ENCODE data around the gene NECAB2. TPM values are rescaled to one million over a fixed set of nuclear protein-coding genes. Genes with fewer than 3 reads are reported as not detected.

NECAB2 gene
- polyA plus RNA-seq, 1 donor from 2014 or later, result 12.5 TPM

DNA sequence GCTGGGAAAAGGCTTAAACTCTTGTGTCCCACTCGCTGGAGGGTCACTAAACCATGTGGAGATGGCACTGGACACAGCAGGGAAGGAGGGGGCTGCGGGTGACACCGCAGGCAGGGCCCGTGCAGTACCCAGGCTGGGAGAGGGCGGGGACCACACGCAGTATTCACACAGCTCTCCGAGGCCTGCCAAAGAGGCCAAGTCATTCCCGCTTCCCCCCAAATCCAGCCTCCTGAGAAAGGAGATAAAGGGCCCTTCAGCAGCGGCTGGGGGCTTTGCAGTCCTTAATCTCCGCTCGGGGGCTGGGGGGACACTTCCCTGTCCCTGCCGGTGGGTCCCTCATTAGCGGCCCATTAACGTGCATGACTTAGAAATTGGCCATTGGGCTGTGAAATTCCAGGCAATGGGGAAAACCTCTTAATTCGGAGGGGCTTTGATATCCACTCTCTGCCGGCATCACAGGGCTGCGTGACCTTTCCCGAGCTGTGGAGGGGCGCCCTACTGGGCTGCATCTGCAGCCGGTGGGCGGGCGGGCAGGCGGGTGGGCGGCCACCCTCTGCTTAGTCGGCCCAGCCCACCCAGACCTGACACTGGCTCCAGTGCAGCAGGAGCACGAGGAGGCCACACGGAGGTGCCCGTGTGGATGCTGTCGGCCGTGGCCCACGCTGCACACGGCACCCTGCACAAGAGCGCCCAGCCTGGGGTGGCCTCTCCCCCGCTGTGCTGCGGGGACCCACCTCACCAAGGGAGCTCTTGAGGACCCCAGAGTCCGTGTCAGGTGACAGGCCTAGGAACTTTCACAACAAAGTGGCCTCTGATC, 77.2 kb downstream of the NECAB2 start:
- H3K79me2 ChIP-seq (replicated peaks; ENCODE audit: insufficient read depth, low read length), result no peaks in the 10 kb centered on the region
- TF ChIP-seq POLR2AphosphoS5 (IDR thresholded peaks at IDR 0.05), result no peak
- TF ChIP-seq RAD21 (conservative IDR thresholded peaks at IDR 0.05), result no peak
- no peaks in the 10 kb centered on the region for H3K27me3 ChIP-seq (ENCODE audit: insufficient read depth, low read depth, low read length)
- H3K27ac ChIP-seq (ENCODE audit: low read length), result no peak overlapping the region
- H3K4me2 ChIP-seq (ENCODE audit: low read length), result no peak overlapping the region
- H3F3A ChIP-seq (ENCODE audit: insufficient read depth, low read length, poor library complexity, severe bottlenecking), result no peaks in the 10 kb centered on the region
- H3K36me3 ChIP-seq (ENCODE audit: insufficient read depth, low read length), result no peaks in the 10 kb centered on the region
- no peaks in the 10 kb centered on the region for H3K9me2 ChIP-seq (ENCODE audit: insufficient read depth, low read length)
- no peak overlapping the region for H3K4me3 ChIP-seq (ENCODE audit: low read length)
- no peaks in the 10 kb centered on the region for H3K9me3 ChIP-seq (ENCODE audit: low read length)
- H4K20me1 ChIP-seq (ENCODE audit: insufficient read depth), result no peaks in the 10 kb centered on the region
- no peak overlapping the region for H2AFZ ChIP-seq (ENCODE audit: low read depth, low read length)
- H3K9ac ChIP-seq (ENCODE audit: low read length), result no peak overlapping the region

DNA sequence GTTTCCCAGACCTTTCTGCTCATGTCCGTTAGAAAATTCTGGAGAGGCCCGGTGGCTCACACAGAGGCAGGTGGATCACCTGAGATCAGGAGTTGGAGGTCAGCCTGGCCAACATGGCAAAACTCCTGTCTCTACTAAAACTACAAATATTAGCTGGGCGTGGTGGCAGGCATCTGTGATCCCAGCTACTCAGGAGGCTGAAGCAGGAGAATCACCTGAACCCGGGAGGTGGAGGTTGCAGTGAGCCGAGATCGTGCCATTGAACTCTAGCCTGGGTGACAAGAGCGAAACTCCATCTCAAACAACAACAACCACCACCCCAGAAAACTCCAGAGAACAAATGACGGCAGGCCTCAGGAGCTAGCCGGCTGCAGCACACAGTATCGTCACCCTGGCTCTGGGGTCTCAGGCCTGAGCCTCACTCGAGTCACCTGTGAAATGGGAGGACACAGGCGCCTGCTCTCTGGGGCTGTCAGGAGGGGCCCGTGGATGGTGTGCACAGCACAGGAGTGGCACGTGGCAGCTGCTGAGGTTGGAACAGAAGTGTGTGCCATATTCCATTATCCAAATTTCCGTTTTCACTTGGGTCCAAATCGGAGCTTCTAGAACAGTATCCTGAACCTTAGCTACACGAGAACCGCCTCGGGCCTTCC, 77.9 kb downstream of the NECAB2 start:
- Histone ChIP-seq H3K27ac (ENCODE audit: low read length) (no peak overlapping the region), H3K36me3 (ENCODE audit: insufficient read depth, low read length) (no peaks in the 10 kb centered on the region), H3K4me2 (ENCODE audit: low read length) (no peak overlapping the region), H2AFZ (ENCODE audit: low read depth, low read length) (no peak overlapping the region), H3K27me3 (ENCODE audit: insufficient read depth, low read depth, low read length) (no peaks in the 10 kb centered on the region), H3F3A (ENCODE audit: insufficient read depth, low read length, poor library complexity, severe bottlenecking) (no peaks in the 10 kb centered on the region), H3K79me2 (replicated peaks; ENCODE audit: insufficient read depth, low read length) (no peaks in the 10 kb centered on the region), H4K20me1 (ENCODE audit: insufficient read depth) (no peaks in the 10 kb centered on the region), H3K9ac (ENCODE audit: low read length) (no peak overlapping the region), H3K4me3 (ENCODE audit: low read length) (no peak overlapping the region), H3K9me3 (ENCODE audit: low read length) (no peaks in the 10 kb centered on the region), H3K9me2 (ENCODE audit: insufficient read depth, low read length) (no peaks in the 10 kb centered on the region)
- TF ChIP-seq RAD21 (conservative IDR thresholded peaks at IDR 0.05), result no peak
- no peak for TF ChIP-seq MXI1 (conservative IDR thresholded peaks at IDR 0.05; ENCODE audit: poor library complexity, severe bottlenecking)
- no peak for TF ChIP-seq EZH2 (IDR thresholded peaks at IDR 0.05; ENCODE audit: borderline replicate concordance, insufficient read depth, low read length, poor library complexity, severe bottlenecking)
- no peak for TF ChIP-seq POLR2AphosphoS5 (IDR thresholded peaks at IDR 0.05)

DNA sequence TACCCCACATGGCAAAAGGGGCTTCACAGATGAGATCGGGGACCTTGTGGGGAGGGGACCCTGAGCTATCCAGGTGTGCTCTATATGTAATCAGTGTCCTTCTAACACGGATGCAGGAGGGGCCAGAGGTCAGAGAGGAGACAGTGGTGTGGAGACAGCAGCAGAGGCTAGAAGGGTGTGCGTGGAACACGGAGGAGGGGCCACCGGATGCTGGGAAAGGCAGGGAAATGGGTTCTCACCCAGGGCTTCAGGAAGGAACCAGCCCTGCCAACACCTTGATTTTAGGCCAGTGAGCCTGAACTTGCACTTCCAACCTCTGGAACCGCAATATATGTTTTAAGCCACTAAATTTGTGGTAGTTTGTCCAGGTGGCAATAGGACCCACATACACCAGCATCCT, 79.2 kb downstream of the NECAB2 start:
- no peaks in the 10 kb centered on the region for H3K9me2 ChIP-seq (ENCODE audit: insufficient read depth, low read length)
- H3K27me3 ChIP-seq (ENCODE audit: insufficient read depth, low read depth, low read length), result no peaks in the 10 kb centered on the region
- no peak overlapping the region for H3K9ac ChIP-seq (ENCODE audit: low read length)
- H2AFZ ChIP-seq (ENCODE audit: low read depth, low read length), result no peak overlapping the region
- H3K4me3 ChIP-seq (ENCODE audit: low read length), result no peak overlapping the region
- no peak for TF ChIP-seq POLR2AphosphoS5 (IDR thresholded peaks at IDR 0.05)
- TF ChIP-seq, protein P1, sequence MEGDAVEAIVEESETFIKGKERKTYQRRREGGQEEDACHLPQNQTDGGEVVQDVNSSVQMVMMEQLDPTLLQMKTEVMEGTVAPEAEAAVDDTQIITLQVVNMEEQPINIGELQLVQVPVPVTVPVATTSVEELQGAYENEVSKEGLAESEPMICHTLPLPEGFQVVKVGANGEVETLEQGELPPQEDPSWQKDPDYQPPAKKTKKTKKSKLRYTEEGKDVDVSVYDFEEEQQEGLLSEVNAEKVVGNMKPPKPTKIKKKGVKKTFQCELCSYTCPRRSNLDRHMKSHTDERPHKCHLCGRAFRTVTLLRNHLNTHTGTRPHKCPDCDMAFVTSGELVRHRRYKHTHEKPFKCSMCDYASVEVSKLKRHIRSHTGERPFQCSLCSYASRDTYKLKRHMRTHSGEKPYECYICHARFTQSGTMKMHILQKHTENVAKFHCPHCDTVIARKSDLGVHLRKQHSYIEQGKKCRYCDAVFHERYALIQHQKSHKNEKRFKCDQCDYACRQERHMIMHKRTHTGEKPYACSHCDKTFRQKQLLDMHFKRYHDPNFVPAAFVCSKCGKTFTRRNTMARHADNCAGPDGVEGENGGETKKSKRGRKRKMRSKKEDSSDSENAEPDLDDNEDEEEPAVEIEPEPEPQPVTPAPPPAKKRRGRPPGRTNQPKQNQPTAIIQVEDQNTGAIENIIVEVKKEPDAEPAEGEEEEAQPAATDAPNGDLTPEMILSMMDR (IDR thresholded peaks at IDR 0.05; ENCODE audit: poor library complexity, severe bottlenecking), result no peak
- no peak overlapping the region for H3K27ac ChIP-seq (ENCODE audit: low read length)
- H3K79me2 ChIP-seq (replicated peaks; ENCODE audit: insufficient read depth, low read length), result no peaks in the 10 kb centered on the region
- H3K4me2 ChIP-seq (ENCODE audit: low read length), result no peak overlapping the region
- no peaks in the 10 kb centered on the region for H3F3A ChIP-seq (ENCODE audit: insufficient read depth, low read length, poor library complexity, severe bottlenecking)
- H3K36me3 ChIP-seq (ENCODE audit: insufficient read depth, low read length), result no peaks in the 10 kb centered on the region
- no peaks in the 10 kb centered on the region for H3K9me3 ChIP-seq (ENCODE audit: low read length)
- no peaks in the 10 kb centered on the region for H4K20me1 ChIP-seq (ENCODE audit: insufficient read depth)

DNA sequence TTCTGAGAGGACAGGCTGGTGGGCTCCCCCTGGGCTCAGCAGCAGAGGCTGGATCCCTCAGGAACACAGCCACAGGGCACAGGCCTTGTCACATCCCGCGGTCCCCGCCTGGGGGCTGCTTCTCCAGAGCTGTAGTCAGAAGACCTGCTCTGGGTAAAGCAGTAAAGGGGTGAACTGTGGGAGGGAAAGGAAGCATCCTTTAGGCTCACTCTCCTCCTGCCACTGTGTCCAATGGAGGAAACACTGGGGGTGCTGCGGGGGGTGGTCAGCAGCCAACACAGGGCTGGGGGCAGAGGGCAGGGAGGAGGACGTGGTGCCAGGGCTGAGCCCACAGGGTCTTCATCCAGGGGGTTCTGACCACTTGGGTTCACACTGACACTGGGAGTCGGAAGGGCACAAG, 79.6 kb downstream of the NECAB2 start:
- Histone ChIP-seq H3K4me3 (ENCODE audit: low read length) (no peak overlapping the region), H2AFZ (ENCODE audit: low read depth, low read length) (no peak overlapping the region), H3F3A (ENCODE audit: insufficient read depth, low read length, poor library complexity, severe bottlenecking) (no peaks in the 10 kb centered on the region), H3K9me3 (ENCODE audit: low read length) (no peaks in the 10 kb centered on the region), H4K20me1 (ENCODE audit: insufficient read depth) (no peaks in the 10 kb centered on the region), H3K79me2 (replicated peaks; ENCODE audit: insufficient read depth, low read length) (no peaks in the 10 kb centered on the region), H3K36me3 (ENCODE audit: insufficient read depth, low read length) (no peaks in the 10 kb centered on the region), H3K9ac (ENCODE audit: low read length) (no peak overlapping the region), H3K27me3 (ENCODE audit: insufficient read depth, low read depth, low read length) (no peaks in the 10 kb centered on the region), H3K27ac (ENCODE audit: low read length) (no peak overlapping the region), H3K9me2 (ENCODE audit: insufficient read depth, low read length) (no peaks in the 10 kb centered on the region), H3K4me2 (ENCODE audit: low read length) (no peak overlapping the region)
- TF ChIP-seq EP300 (conservative IDR thresholded peaks at IDR 0.05; ENCODE audit: poor library complexity, severe bottlenecking) (no peak), SMC3 (conservative IDR thresholded peaks at IDR 0.05; ENCODE audit: poor library complexity) (no peak), MXI1 (conservative IDR thresholded peaks at IDR 0.05; ENCODE audit: poor library complexity, severe bottlenecking) (no peak), POLR2AphosphoS5 (IDR thresholded peaks at IDR 0.05) (no peak), RAD21 (conservative IDR thresholded peaks at IDR 0.05) (no peak), TAF1 (IDR thresholded peaks at IDR 0.05; ENCODE audit: low read depth) (no peak)
- TF ChIP-seq, protein P2, sequence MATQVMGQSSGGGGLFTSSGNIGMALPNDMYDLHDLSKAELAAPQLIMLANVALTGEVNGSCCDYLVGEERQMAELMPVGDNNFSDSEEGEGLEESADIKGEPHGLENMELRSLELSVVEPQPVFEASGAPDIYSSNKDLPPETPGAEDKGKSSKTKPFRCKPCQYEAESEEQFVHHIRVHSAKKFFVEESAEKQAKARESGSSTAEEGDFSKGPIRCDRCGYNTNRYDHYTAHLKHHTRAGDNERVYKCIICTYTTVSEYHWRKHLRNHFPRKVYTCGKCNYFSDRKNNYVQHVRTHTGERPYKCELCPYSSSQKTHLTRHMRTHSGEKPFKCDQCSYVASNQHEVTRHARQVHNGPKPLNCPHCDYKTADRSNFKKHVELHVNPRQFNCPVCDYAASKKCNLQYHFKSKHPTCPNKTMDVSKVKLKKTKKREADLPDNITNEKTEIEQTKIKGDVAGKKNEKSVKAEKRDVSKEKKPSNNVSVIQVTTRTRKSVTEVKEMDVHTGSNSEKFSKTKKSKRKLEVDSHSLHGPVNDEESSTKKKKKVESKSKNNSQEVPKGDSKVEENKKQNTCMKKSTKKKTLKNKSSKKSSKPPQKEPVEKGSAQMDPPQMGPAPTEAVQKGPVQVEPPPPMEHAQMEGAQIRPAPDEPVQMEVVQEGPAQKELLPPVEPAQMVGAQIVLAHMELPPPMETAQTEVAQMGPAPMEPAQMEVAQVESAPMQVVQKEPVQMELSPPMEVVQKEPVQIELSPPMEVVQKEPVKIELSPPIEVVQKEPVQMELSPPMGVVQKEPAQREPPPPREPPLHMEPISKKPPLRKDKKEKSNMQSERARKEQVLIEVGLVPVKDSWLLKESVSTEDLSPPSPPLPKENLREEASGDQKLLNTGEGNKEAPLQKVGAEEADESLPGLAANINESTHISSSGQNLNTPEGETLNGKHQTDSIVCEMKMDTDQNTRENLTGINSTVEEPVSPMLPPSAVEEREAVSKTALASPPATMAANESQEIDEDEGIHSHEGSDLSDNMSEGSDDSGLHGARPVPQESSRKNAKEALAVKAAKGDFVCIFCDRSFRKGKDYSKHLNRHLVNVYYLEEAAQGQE (IDR thresholded peaks at IDR 0.05; ENCODE audit: borderline replicate concordance), result no peak

All from neural cell (in vitro differentiated cells).